WTC11 (cell line): ENCODE measurements around the gene CHST5. TPM values are rescaled to one million over a fixed set of nuclear protein-coding genes. Genes with fewer than 3 reads are reported as not detected.
A peak's percentile ranks its signal among the peaks of the same experiment; 100 is the strongest.

ENCODE experiments used
- ELF4 ChIP-seq: sonication (generic); formaldehyde crosslinking; IDR thresholded peaks from 2 replicates; pipeline ENCODE4 v1.8.1; 2022; ENCODE audit warnings: low read depth, mild to moderate bottlenecking, moderate library complexity, missing genetic modification reagents
- FOXJ3 ChIP-seq: sonication (generic); formaldehyde crosslinking; IDR thresholded peaks from 2 replicates; pipeline ENCODE4 v1.9.0; 2021; ENCODE audit warnings: missing genetic modification reagents, mild to moderate bottlenecking, borderline replicate concordance
- FOXK1 ChIP-seq: sonication (generic); formaldehyde crosslinking; IDR thresholded peaks from 2 replicates; pipeline ENCODE4 v1.8.0; 2022; ENCODE audit warnings: mild to moderate bottlenecking, moderate library complexity, missing genetic modification reagents
- HMGA2 ChIP-seq: fragments of 250-450 bp; sonication (Bioruptor Pico); IDR thresholded peaks from 2 replicates; pipeline ENCODE4 v1.4.0; 2021; ENCODE audit warnings: mild to moderate bottlenecking, moderate library complexity
- IRF2 ChIP-seq: sonication (generic); formaldehyde crosslinking; IDR thresholded peaks from 2 replicates; pipeline ENCODE4 v1.8.0; 2022; ENCODE audit warnings: low read depth, missing genetic modification reagents, borderline replicate concordance
- NFATC4 ChIP-seq: fragments of 250-450 bp; sonication (Bioruptor Pico); IDR thresholded peaks from 2 replicates; pipeline ENCODE4 v1.9.0; 2021; ENCODE audit warnings: mild to moderate bottlenecking
- PRRX2 ChIP-seq: fragments of 250-450 bp; sonication (Bioruptor Pico); IDR thresholded peaks from 2 replicates; pipeline ENCODE4 v1.8.0; 2021; ENCODE audit warnings: mild to moderate bottlenecking
- SOX15 ChIP-seq: fragments of 250-450 bp; sonication (Bioruptor Pico); IDR thresholded peaks from 2 replicates; pipeline ENCODE4 v1.9.0; 2021; ENCODE audit warnings: mild to moderate bottlenecking
- ZNF121 ChIP-seq: sonication (generic); formaldehyde crosslinking; IDR thresholded peaks from 2 replicates; pipeline ENCODE4 v1.8.0; 2023; ENCODE audit warnings: missing genetic modification reagents
- ZNF232 ChIP-seq: sonication (generic); formaldehyde crosslinking; IDR thresholded peaks from 2 replicates; pipeline ENCODE4 v1.8.0; 2022; ENCODE audit warnings: mild to moderate bottlenecking, missing genetic modification reagents
- ZNF263 ChIP-seq: sonication (generic); formaldehyde crosslinking; IDR thresholded peaks from 2 replicates; pipeline ENCODE4 v1.8.1; 2022; ENCODE audit warnings: low read depth, mild to moderate bottlenecking, moderate library complexity, missing genetic modification reagents
- ZNF416 ChIP-seq: fragments of 250-450 bp; sonication (Bioruptor Pico); IDR thresholded peaks from 2 replicates; pipeline ENCODE4 v1.9.0; 2021; ENCODE audit warnings: mild to moderate bottlenecking, inconsistent platforms
- ZNF423 ChIP-seq: fragments of 250-450 bp; sonication (Bioruptor Pico); IDR thresholded peaks from 2 replicates; pipeline ENCODE4 v2.1.2; 2022; ENCODE audit warnings: mild to moderate bottlenecking, moderate library complexity
- total RNA-seq: library from RNA; stranded (reverse); gene quantifications from 3 replicates; pipeline ENCODE4 v1.2.3, GENCODE V29; 2021
- TF ChIP-seq, protein P1 (sequence below): sonication (generic); formaldehyde crosslinking; IDR thresholded peaks from 2 replicates; pipeline ENCODE4 v1.8.1; 2022; ENCODE audit warnings: mild to moderate bottlenecking, moderate library complexity, missing genetic modification reagents
- TF ChIP-seq, protein P2 (sequence below): sonication (generic); formaldehyde crosslinking; IDR thresholded peaks from 2 replicates; pipeline ENCODE4 v1.8.0; 2023; ENCODE audit warnings: mild to moderate bottlenecking, missing genetic modification reagents
- TF ChIP-seq, protein P3 (sequence below): sonication (generic); formaldehyde crosslinking; IDR thresholded peaks from 2 replicates; pipeline ENCODE4 v1.8.0; 2022; ENCODE audit warnings: mild to moderate bottlenecking, missing genetic modification reagents
- TF ChIP-seq, protein P4 (sequence below): fragments of 200-600 bp; IDR thresholded peaks from 2 replicates; pipeline ENCODE4 v1.8.0; 2022; ENCODE audit warnings: antibody characterized with exemption
- TF ChIP-seq, protein P5 (sequence below): fragments of 250-450 bp; sonication (Bioruptor Pico); conservative IDR thresholded peaks from 2 replicates; pipeline ENCODE4 v1.9.0; 2021; ENCODE audit warnings: mild to moderate bottlenecking
- TF ChIP-seq, protein P6 (sequence below): sonication (generic); formaldehyde crosslinking; IDR thresholded peaks from 2 replicates; pipeline ENCODE4 v1.8.0; 2023; ENCODE audit warnings: missing genetic modification reagents
- TF ChIP-seq, protein P7 (sequence below): sonication (generic); formaldehyde crosslinking; IDR thresholded peaks from 2 replicates; pipeline ENCODE4 v1.8.1; 2023; ENCODE audit warnings: mild to moderate bottlenecking, missing genetic modification reagents, moderate library complexity
- TF ChIP-seq, protein P8 (sequence below): sonication (generic); formaldehyde crosslinking; conservative IDR thresholded peaks from 2 replicates; pipeline ENCODE4 v1.8.1; 2023; ENCODE audit warnings: mild to moderate bottlenecking, low read depth, missing genetic modification reagents, moderate library complexity
- TF ChIP-seq, protein P9 (sequence below): sonication (generic); formaldehyde crosslinking; IDR thresholded peaks from 2 replicates; pipeline ENCODE4 v1.8.1; 2023; ENCODE audit warnings: mild to moderate bottlenecking, missing genetic modification reagents
- TF ChIP-seq, protein P10 (sequence below): fragments of 250-450 bp; sonication (Bioruptor Pico); IDR thresholded peaks from 2 replicates; pipeline ENCODE4 v1.8.0; 2021; ENCODE audit warnings: mild to moderate bottlenecking

The CHST5 gene
- total RNA-seq, 1 experiment from 2014 or later = not detected

DNA sequence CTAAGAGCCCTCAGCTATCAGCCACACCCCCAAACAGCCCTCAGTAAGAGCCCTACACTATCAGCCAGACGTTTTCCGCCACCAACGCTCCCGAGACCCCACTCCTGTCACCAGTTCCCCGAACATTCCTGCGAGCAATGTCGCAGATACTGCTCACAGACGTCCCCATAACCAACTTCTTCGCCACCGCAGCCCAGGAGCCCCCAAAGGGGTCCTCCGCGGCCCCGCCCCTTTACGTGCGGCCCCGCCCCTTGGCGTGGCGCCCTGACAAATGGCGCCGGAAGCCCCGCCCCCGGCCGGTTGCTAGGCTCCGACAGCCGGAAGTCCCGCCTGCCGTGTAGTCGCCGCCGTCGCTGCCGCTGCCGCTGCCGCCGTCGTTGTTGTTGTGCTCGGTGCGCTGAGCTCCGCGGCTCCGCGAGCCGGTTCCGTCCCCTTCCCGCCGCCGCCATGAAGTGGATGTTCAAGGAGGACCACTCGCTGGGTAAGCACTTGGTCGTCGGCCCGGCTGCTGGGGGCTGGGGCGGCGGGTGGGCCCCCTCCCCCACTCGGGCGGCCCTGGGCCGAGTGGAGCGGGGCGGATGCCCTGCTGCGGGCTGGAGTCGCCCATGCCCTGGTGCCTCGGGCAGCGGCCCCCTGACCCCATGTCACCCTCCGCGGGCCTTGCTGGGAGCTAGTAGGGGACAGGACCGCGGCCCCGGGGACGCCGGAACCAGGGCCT is 30.3 kb upstream of the CHST5 start, which contains the start of gene GABARAPL2 (continued):
- TF ChIP-seq, protein P1, sequence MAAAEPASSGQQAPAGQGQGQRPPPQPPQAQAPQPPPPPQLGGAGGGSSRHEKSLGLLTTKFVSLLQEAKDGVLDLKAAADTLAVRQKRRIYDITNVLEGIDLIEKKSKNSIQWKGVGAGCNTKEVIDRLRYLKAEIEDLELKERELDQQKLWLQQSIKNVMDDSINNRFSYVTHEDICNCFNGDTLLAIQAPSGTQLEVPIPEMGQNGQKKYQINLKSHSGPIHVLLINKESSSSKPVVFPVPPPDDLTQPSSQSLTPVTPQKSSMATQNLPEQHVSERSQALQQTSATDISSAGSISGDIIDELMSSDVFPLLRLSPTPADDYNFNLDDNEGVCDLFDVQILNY (CRISPR knock-in tag) = 0 out of 2 replicates have a peak, but pooled peaks have one; percentile 68
- TF ChIP-seq, protein P2, sequence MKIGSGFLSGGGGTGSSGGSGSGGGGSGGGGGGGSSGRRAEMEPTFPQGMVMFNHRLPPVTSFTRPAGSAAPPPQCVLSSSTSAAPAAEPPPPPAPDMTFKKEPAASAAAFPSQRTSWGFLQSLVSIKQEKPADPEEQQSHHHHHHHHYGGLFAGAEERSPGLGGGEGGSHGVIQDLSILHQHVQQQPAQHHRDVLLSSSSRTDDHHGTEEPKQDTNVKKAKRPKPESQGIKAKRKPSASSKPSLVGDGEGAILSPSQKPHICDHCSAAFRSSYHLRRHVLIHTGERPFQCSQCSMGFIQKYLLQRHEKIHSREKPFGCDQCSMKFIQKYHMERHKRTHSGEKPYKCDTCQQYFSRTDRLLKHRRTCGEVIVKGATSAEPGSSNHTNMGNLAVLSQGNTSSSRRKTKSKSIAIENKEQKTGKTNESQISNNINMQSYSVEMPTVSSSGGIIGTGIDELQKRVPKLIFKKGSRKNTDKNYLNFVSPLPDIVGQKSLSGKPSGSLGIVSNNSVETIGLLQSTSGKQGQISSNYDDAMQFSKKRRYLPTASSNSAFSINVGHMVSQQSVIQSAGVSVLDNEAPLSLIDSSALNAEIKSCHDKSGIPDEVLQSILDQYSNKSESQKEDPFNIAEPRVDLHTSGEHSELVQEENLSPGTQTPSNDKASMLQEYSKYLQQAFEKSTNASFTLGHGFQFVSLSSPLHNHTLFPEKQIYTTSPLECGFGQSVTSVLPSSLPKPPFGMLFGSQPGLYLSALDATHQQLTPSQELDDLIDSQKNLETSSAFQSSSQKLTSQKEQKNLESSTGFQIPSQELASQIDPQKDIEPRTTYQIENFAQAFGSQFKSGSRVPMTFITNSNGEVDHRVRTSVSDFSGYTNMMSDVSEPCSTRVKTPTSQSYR (CRISPR knock-in tag) = 0 out of 2 replicates have a peak, but pooled peaks have one; percentile 22
- TF ChIP-seq ZNF232 (CRISPR knock-in tag) = no peak
- TF ChIP-seq, protein P3, sequence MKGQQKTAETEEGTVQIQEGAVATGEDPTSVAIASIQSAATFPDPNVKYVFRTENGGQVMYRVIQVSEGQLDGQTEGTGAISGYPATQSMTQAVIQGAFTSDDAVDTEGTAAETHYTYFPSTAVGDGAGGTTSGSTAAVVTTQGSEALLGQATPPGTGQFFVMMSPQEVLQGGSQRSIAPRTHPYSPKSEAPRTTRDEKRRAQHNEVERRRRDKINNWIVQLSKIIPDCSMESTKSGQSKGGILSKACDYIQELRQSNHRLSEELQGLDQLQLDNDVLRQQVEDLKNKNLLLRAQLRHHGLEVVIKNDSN (CRISPR knock-in tag) = peak; percentile 53; the same call in 1 of the 2 replicates
- TF ChIP-seq IRF2 (CRISPR knock-in tag) = 0 out of 2 replicates have a peak, but pooled peaks have one; percentile 31
- TF ChIP-seq, protein P4, sequence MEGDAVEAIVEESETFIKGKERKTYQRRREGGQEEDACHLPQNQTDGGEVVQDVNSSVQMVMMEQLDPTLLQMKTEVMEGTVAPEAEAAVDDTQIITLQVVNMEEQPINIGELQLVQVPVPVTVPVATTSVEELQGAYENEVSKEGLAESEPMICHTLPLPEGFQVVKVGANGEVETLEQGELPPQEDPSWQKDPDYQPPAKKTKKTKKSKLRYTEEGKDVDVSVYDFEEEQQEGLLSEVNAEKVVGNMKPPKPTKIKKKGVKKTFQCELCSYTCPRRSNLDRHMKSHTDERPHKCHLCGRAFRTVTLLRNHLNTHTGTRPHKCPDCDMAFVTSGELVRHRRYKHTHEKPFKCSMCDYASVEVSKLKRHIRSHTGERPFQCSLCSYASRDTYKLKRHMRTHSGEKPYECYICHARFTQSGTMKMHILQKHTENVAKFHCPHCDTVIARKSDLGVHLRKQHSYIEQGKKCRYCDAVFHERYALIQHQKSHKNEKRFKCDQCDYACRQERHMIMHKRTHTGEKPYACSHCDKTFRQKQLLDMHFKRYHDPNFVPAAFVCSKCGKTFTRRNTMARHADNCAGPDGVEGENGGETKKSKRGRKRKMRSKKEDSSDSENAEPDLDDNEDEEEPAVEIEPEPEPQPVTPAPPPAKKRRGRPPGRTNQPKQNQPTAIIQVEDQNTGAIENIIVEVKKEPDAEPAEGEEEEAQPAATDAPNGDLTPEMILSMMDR = no peak
- TF ChIP-seq, protein P5, sequence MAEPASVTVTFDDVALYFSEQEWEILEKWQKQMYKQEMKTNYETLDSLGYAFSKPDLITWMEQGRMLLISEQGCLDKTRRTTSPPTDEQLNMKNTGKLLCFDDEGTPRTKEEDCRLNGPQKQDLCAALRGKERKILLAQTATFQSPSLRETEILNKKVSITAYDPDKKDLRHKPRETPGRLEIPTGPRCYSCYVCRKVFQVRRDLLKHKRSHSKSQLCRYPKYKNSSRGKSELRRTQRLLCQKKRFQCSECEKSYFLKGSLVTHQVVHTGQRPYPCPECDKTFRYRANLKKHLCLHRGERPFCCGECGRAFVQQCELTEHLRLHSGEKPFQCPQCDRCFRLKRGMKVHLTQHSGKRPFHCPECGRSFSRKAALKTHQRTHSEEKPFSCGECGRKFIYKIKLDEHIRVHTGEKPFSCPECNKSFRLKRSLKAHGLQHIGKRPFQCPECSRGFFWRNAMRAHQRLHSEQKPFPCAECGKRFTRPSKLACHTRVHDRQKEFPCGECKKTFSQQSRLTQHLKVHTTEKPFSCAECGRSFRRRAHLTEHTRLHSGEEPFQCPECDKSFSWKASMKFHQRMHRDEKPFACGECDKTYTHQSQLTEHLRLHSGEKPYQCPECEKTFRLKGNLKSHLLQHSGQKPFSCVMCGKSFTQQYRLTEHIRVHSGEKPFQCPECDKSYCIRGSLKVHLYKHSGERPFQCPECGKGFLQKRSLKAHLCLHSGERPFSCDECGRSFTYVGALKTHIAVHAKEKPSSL = no peak
- TF ChIP-seq, protein P6, sequence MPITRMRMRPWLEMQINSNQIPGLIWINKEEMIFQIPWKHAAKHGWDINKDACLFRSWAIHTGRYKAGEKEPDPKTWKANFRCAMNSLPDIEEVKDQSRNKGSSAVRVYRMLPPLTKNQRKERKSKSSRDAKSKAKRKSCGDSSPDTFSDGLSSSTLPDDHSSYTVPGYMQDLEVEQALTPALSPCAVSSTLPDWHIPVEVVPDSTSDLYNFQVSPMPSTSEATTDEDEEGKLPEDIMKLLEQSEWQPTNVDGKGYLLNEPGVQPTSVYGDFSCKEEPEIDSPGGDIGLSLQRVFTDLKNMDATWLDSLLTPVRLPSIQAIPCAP (CRISPR knock-in tag) = peak; percentile 37; the same call in 1 of the 2 replicates
- TF ChIP-seq, protein P7, sequence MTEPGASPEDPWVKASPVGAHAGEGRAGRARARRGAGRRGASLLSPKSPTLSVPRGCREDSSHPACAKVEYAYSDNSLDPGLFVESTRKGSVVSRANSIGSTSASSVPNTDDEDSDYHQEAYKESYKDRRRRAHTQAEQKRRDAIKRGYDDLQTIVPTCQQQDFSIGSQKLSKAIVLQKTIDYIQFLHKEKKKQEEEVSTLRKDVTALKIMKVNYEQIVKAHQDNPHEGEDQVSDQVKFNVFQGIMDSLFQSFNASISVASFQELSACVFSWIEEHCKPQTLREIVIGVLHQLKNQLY = no peak
- TF ChIP-seq FOXJ3 (CRISPR knock-in tag) = no peak
- TF ChIP-seq ZNF263 = no peak
- TF ChIP-seq SOX15 (CRISPR knock-in tag) = no peak
- TF ChIP-seq FOXK1 (CRISPR knock-in tag) = peak; percentile 91
- TF ChIP-seq ZNF423 (CRISPR knock-in tag) = no peak
- no peak for TF ChIP-seq PRRX2 (CRISPR knock-in tag)
- TF ChIP-seq NFATC4 (CRISPR knock-in tag) = no peak
- TF ChIP-seq ELF4 = no peak
- no peak for TF ChIP-seq ZNF416 (CRISPR knock-in tag)
- TF ChIP-seq, protein P8, sequence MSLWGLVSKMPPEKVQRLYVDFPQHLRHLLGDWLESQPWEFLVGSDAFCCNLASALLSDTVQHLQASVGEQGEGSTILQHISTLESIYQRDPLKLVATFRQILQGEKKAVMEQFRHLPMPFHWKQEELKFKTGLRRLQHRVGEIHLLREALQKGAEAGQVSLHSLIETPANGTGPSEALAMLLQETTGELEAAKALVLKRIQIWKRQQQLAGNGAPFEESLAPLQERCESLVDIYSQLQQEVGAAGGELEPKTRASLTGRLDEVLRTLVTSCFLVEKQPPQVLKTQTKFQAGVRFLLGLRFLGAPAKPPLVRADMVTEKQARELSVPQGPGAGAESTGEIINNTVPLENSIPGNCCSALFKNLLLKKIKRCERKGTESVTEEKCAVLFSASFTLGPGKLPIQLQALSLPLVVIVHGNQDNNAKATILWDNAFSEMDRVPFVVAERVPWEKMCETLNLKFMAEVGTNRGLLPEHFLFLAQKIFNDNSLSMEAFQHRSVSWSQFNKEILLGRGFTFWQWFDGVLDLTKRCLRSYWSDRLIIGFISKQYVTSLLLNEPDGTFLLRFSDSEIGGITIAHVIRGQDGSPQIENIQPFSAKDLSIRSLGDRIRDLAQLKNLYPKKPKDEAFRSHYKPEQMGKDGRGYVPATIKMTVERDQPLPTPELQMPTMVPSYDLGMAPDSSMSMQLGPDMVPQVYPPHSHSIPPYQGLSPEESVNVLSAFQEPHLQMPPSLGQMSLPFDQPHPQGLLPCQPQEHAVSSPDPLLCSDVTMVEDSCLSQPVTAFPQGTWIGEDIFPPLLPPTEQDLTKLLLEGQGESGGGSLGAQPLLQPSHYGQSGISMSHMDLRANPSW (CRISPR knock-in tag) = no peak
- TF ChIP-seq, protein P9, sequence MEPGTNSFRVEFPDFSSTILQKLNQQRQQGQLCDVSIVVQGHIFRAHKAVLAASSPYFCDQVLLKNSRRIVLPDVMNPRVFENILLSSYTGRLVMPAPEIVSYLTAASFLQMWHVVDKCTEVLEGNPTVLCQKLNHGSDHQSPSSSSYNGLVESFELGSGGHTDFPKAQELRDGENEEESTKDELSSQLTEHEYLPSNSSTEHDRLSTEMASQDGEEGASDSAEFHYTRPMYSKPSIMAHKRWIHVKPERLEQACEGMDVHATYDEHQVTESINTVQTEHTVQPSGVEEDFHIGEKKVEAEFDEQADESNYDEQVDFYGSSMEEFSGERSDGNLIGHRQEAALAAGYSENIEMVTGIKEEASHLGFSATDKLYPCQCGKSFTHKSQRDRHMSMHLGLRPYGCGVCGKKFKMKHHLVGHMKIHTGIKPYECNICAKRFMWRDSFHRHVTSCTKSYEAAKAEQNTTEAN (CRISPR knock-in tag) = 0 out of 2 replicates have a peak, but pooled peaks have one; percentile 47
- no peak for TF ChIP-seq HMGA2 (CRISPR knock-in tag)
- TF ChIP-seq, protein P10, sequence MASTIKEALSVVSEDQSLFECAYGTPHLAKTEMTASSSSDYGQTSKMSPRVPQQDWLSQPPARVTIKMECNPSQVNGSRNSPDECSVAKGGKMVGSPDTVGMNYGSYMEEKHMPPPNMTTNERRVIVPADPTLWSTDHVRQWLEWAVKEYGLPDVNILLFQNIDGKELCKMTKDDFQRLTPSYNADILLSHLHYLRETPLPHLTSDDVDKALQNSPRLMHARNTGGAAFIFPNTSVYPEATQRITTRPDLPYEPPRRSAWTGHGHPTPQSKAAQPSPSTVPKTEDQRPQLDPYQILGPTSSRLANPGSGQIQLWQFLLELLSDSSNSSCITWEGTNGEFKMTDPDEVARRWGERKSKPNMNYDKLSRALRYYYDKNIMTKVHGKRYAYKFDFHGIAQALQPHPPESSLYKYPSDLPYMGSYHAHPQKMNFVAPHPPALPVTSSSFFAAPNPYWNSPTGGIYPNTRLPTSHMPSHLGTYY (CRISPR knock-in tag) = no peak
- no peak for TF ChIP-seq ZNF121
